Measurements from ENCODE around the gene KCNMA1. TPM values are rescaled to one million over a fixed set of nuclear protein-coding genes. Genes with fewer than 3 reads are reported as not detected.

KCNMA1 gene
- total and polyA plus RNA-seq, 4 experiments from 2014 or later, result 0.26 TPM; not detected in 3

GRCh38 chr10:77071001-77071511 is 566.6 kb downstream of the KCNMA1 start:
- no peaks in the 10 kb centered on the region for H3K9me3 Mint-ChIP-seq
- H3K36me3 Mint-ChIP-seq, result no peaks in the 10 kb centered on the region
- H3K4me3 Mint-ChIP-seq, result no peak overlapping the region
- Histone ChIP-seq H3K27ac (ENCODE audit: low read depth, low read length) (no peak overlapping the region), H3K27me3 (ENCODE audit: insufficient read depth, low read length) (no peaks in the 10 kb centered on the region), H3K36me3 (ENCODE audit: insufficient read depth, low read length) (no peaks in the 10 kb centered on the region), H3K4me1 (ENCODE audit: insufficient read depth, low read length) (no peaks in the 10 kb centered on the region), H3K4me3 (ENCODE audit: low read length in 2 of 2) (no peak overlapping the region), H3K9me3 (ENCODE audit: control insufficient read depth in 1 of 2, low read length in 2 of 2) (no peaks in the 10 kb centered on the region)
- ChIA-PET POLR2A (ENCODE audit: partially characterized antibody) (no interaction called here), CTCF (ENCODE audit: partially characterized antibody) (no interaction called here)
- H3K27ac Mint-ChIP-seq, result no peak overlapping the region
- DNase-seq, result no peak
- no peaks in the 10 kb centered on the region for H3K4me1 Mint-ChIP-seq
- intact Hi-C loops (cut with micrococcal nuclease), result no loop called here
- peaks cover 0 to 2% of the 10 kb centered on the region in 2 donors for H3K27me3 Mint-ChIP-seq

- no peak overlapping the region for H3K4me3 ChIP-seq (ENCODE audit: low read length in 2 of 2)
- DNase-seq, result no peak
- no peak overlapping the region for H3K4me3 Mint-ChIP-seq
- no peaks in the 10 kb centered on the region for H3K27me3 ChIP-seq (ENCODE audit: insufficient read depth, low read length)
- H3K9me3 Mint-ChIP-seq, result no peaks in the 10 kb centered on the region
- H3K4me1 ChIP-seq (ENCODE audit: insufficient read depth, low read length), result no peaks in the 10 kb centered on the region
- no peaks in the 10 kb centered on the region for H3K36me3 ChIP-seq (ENCODE audit: insufficient read depth, low read length)
- no peak overlapping the region for H3K27ac ChIP-seq (ENCODE audit: low read depth, low read length)
- intact Hi-C loops (cut with micrococcal nuclease), result no loop called here
- no peaks in the 10 kb centered on the region for H3K9me3 ChIP-seq (ENCODE audit: control insufficient read depth in 1 of 2, low read length in 2 of 2)
- POLR2A ChIA-PET (ENCODE audit: partially characterized antibody), result no interaction called here
- no peaks in the 10 kb centered on the region for H3K36me3 Mint-ChIP-seq
- peaks cover 0 to 2% of the 10 kb centered on the region in 2 donors for H3K27me3 Mint-ChIP-seq
- no peak overlapping the region for H3K27ac Mint-ChIP-seq
- no peaks in the 10 kb centered on the region for H3K4me1 Mint-ChIP-seq
- CTCF ChIA-PET (ENCODE audit: partially characterized antibody), result no interaction called here
These were observed 567.3 kb downstream of the KCNMA1 start for GRCh38 chr10:77070346-77070745.

DNA sequence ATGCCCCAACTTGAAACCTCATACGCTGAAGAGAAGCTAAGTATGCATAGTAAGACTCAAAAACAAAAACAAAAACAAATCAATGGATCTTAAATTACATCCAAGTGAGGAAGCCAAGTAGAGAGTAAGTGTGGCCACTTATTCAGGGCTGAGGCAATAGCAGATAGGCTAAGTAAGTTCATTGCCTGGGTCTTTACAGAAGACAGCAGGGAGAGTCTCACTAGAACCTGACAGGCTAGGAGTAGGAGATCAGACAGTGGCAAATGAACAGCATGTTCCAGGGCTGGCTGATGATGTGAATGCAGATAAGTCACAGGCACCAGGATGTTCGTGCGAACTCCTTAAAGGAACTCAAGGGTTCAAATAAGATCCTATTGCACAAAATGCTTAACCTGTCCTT is 568.6 kb downstream of the KCNMA1 start:
- ChIA-PET POLR2A (ENCODE audit: partially characterized antibody) (no interaction called here), CTCF (ENCODE audit: partially characterized antibody) (no interaction called here)
- Histone ChIP-seq H3K9me3 (ENCODE audit: control insufficient read depth in 1 of 2, low read length in 2 of 2) (no peaks in the 10 kb centered on the region), H3K4me3 (ENCODE audit: low read length in 2 of 2) (no peak overlapping the region), H3K27ac (ENCODE audit: low read depth, low read length) (no peak overlapping the region), H3K36me3 (ENCODE audit: insufficient read depth, low read length) (no peaks in the 10 kb centered on the region), H3K4me1 (ENCODE audit: insufficient read depth, low read length) (no peaks in the 10 kb centered on the region), H3K27me3 (ENCODE audit: insufficient read depth, low read length) (no peaks in the 10 kb centered on the region)
- intact Hi-C loops (cut with micrococcal nuclease), result no loop called here
- Mint-ChIP-seq H3K4me1 (no peaks in the 10 kb centered on the region), H3K27ac (no peak overlapping the region), H3K27me3 (peaks cover 0 to 2% of the 10 kb centered on the region in 2 donors), H3K36me3 (no peaks in the 10 kb centered on the region), H3K9me3 (no peaks in the 10 kb centered on the region), H3K4me3 (no peak overlapping the region)
- DNase-seq, result no peak

GRCh38 chr10:77068272-77068671 is 569.3 kb downstream of the KCNMA1 start:
- no peak for DNase-seq
- Mint-ChIP-seq H3K4me1 (no peaks in the 10 kb centered on the region), H3K27me3 (peaks cover 0 to 2% of the 10 kb centered on the region in 2 donors), H3K27ac (no peak overlapping the region), H3K36me3 (no peaks in the 10 kb centered on the region), H3K9me3 (no peaks in the 10 kb centered on the region), H3K4me3 (no peak overlapping the region)
- Histone ChIP-seq H3K4me1 (ENCODE audit: insufficient read depth, low read length) (no peaks in the 10 kb centered on the region), H3K36me3 (ENCODE audit: insufficient read depth, low read length) (no peaks in the 10 kb centered on the region), H3K27me3 (ENCODE audit: insufficient read depth, low read length) (no peaks in the 10 kb centered on the region), H3K27ac (ENCODE audit: low read depth, low read length) (no peak overlapping the region), H3K9me3 (ENCODE audit: control insufficient read depth in 1 of 2, low read length in 2 of 2) (no peaks in the 10 kb centered on the region), H3K4me3 (ENCODE audit: low read length in 2 of 2) (no peak overlapping the region)
- POLR2A ChIA-PET (ENCODE audit: partially characterized antibody), result no interaction called here
- intact Hi-C loops (cut with micrococcal nuclease), result no loop called here
- CTCF ChIA-PET (ENCODE audit: partially characterized antibody), result interaction anchor here (1.4 kb wide), 1 partner anchor 41 kb away, joined by 3 read pairs; no protein-coding TSS in a partner anchor

- Histone ChIP-seq H3K27ac (ENCODE audit: low read depth, low read length) (no peak overlapping the region), H3K36me3 (ENCODE audit: insufficient read depth, low read length) (no peaks in the 10 kb centered on the region), H3K4me1 (ENCODE audit: insufficient read depth, low read length) (no peaks in the 10 kb centered on the region), H3K9me3 (ENCODE audit: control insufficient read depth in 1 of 2, low read length in 2 of 2) (no peaks in the 10 kb centered on the region), H3K4me3 (ENCODE audit: low read length in 2 of 2) (no peak overlapping the region), H3K27me3 (ENCODE audit: insufficient read depth, low read length) (no peaks in the 10 kb centered on the region)
- peaks cover 0 to 3% (median 0%) of the 10 kb centered on the region in 8 donors for H3K9me3 Mint-ChIP-seq
- DNase-seq, result no peak
- no peaks in the 10 kb centered on the region for H3K27me3 Mint-ChIP-seq
- H3K4me1 Mint-ChIP-seq, result no peaks in the 10 kb centered on the region
- no peak overlapping the region for H3K4me3 Mint-ChIP-seq
- no peaks in the 10 kb centered on the region for H3K36me3 Mint-ChIP-seq
- no peak overlapping the region for H3K27ac Mint-ChIP-seq
- CTCF ChIA-PET (ENCODE audit: partially characterized antibody), result no interaction called here
- POLR2A ChIA-PET (ENCODE audit: partially characterized antibody), result no interaction called here
- intact Hi-C loops (cut with micrococcal nuclease), result no loop called here
These were observed 575.2 kb downstream of the KCNMA1 start for GRCh38 chr10:77062381-77062780.

DNA sequence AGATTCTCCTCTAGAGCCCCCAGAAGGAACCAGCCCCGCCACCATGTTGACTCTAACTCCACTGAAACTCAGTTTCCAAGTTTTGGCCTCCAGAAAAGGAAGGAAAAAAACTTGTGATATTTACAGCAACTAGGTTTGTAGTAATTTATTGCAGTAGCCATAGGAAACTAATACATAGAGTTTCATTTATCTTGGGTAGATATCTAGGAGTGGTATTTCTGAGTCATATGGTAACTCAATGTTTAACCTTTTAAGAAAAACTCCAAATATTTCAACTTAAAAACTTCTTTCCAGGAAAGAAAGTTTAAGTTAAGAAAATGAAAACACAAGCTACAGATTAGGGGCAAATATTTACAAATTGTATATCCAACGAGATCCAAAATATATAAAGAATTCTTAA is 576.7 kb downstream of the KCNMA1 start:
- DNase-seq, result no peak
- Mint-ChIP-seq H3K27me3 (no peaks in the 10 kb centered on the region), H3K36me3 (no peaks in the 10 kb centered on the region), H3K4me3 (no peak overlapping the region), H3K27ac (no peak overlapping the region), H3K9me3 (peaks cover 0 to 3% (median 0%) of the 10 kb centered on the region in 8 donors), H3K4me1 (no peaks in the 10 kb centered on the region)
- no peak overlapping the region for H3K4me3 ChIP-seq (ENCODE audit: low read length in 2 of 2)
- intact Hi-C loops (cut with micrococcal nuclease), result no loop called here
- H3K9me3 ChIP-seq (ENCODE audit: control insufficient read depth in 1 of 2, low read length in 2 of 2), result no peaks in the 10 kb centered on the region
- H3K27ac ChIP-seq (ENCODE audit: low read depth, low read length), result no peak overlapping the region
- ChIA-PET CTCF (ENCODE audit: partially characterized antibody) (no interaction called here), POLR2A (ENCODE audit: partially characterized antibody) (no interaction called here)
- H3K4me1 ChIP-seq (ENCODE audit: insufficient read depth, low read length), result no peaks in the 10 kb centered on the region
- no peaks in the 10 kb centered on the region for H3K36me3 ChIP-seq (ENCODE audit: insufficient read depth, low read length)
- H3K27me3 ChIP-seq (ENCODE audit: insufficient read depth, low read length), result no peaks in the 10 kb centered on the region

DNA sequence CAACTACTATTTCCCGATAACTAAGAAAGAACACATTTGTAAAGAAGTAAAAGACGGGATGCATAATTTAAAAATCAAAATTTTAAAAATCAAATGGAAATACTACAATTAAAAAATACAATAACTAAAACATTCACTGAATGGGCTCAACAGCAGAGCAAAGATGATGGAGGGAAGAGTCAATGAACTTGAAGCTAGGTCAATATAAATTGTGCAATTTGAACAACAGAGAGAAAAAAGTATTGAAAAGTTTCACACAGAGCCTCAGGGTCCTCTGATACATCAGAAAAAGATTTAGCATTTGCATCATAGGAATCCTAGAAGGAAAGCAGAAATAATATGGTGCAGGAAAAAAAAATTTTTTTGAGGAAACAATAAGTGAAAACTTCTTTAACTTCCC is 581.0 kb downstream of the KCNMA1 start:
- H3K4me1 ChIP-seq (ENCODE audit: insufficient read depth, low read length), result no peaks in the 10 kb centered on the region
- no peak for DNase-seq
- Mint-ChIP-seq H3K27me3 (peaks cover 3 to 7% of the 10 kb centered on the region in 2 donors), H3K4me1 (peaks cover 0 to 2% (median 0%) of the 10 kb centered on the region in 4 donors), H3K27ac (no peak overlapping the region), H3K9me3 (peaks cover 0 to 3% (median 0%) of the 10 kb centered on the region in 8 donors), H3K36me3 (no peaks in the 10 kb centered on the region), H3K4me3 (no peak overlapping the region)
- ChIA-PET POLR2A (ENCODE audit: partially characterized antibody) (no interaction called here), CTCF (ENCODE audit: partially characterized antibody) (no interaction called here)
- H3K9me3 ChIP-seq (ENCODE audit: control insufficient read depth in 1 of 2, low read length in 2 of 2), result no peaks in the 10 kb centered on the region
- intact Hi-C loops (cut with micrococcal nuclease), result no loop called here
- no peaks in the 10 kb centered on the region for H3K27me3 ChIP-seq (ENCODE audit: insufficient read depth, low read length)
- H3K4me3 ChIP-seq (ENCODE audit: low read length in 2 of 2), result no peak overlapping the region
- no peak overlapping the region for H3K27ac ChIP-seq (ENCODE audit: low read depth, low read length)
- no peaks in the 10 kb centered on the region for H3K36me3 ChIP-seq (ENCODE audit: insufficient read depth, low read length)

- Histone ChIP-seq H3K27me3 (ENCODE audit: insufficient read depth, low read length) (no peaks in the 10 kb centered on the region), H3K36me3 (ENCODE audit: insufficient read depth, low read length) (no peaks in the 10 kb centered on the region), H3K4me3 (ENCODE audit: low read length in 2 of 2) (no peak overlapping the region), H3K27ac (ENCODE audit: low read depth, low read length) (no peak overlapping the region), H3K4me1 (ENCODE audit: insufficient read depth, low read length) (no peaks in the 10 kb centered on the region), H3K9me3 (ENCODE audit: control insufficient read depth in 1 of 2, low read length in 2 of 2) (no peaks in the 10 kb centered on the region)
- Mint-ChIP-seq H3K4me1 (peaks cover 0 to 3% (median 0%) of the 10 kb centered on the region in 4 donors), H3K9me3 (peaks cover 0 to 3% (median 0%) of the 10 kb centered on the region in 8 donors), H3K27ac (no peak overlapping the region), H3K4me3 (no peak overlapping the region), H3K27me3 (peaks cover 3 to 8% of the 10 kb centered on the region in 2 donors), H3K36me3 (no peaks in the 10 kb centered on the region)
- POLR2A ChIA-PET (ENCODE audit: partially characterized antibody), result no interaction called here
- no peak for DNase-seq
- intact Hi-C loops (cut with micrococcal nuclease), result no loop called here
- CTCF ChIA-PET (ENCODE audit: partially characterized antibody), result no interaction called here
These were observed 585.0 kb downstream of the KCNMA1 start for GRCh38 chr10:77052593-77052992.

All from CD4-positive, alpha-beta memory T cell (primary cell).